HG02642 (cell line): ENCODE data around the gene MET.

Experiments
- ATAC-seq: cut with Tn5 transposase; IDR thresholded peaks from one replicate; pipeline ENCODE4 v1.9.1; 2021; ENCODE audit warnings: mild to moderate bottlenecking; ENCODE audit not compliant: unreplicated experiment, poor library complexity

The MET gene

GRCh38 chr7:116724560-116725231 is 52.7 kb downstream of the MET start:
- ATAC-seq = no peak

GRCh38 chr7:116726149-116726548 is 54.2 kb downstream of the MET start:
- no peak for ATAC-seq

- ATAC-seq = no peak
Observed at GRCh38 chr7:116726713-116727431, 54.9 kb downstream of the MET start.

GRCh38 chr7:116727432-116728009 is 55.5 kb downstream of the MET start:
- ATAC-seq = no peak

GRCh38 chr7:116728413-116728812 is 56.4 kb downstream of the MET start:
- ATAC-seq = no peak

- no peak for ATAC-seq
Observed at GRCh38 chr7:116730097-116731022, 58.4 kb downstream of the MET start.

GRCh38 chr7:116731023-116731395 is 59.0 kb downstream of the MET start:
- no peak for ATAC-seq

- no peak for ATAC-seq
Observed at GRCh38 chr7:116731445-116732335, 59.7 kb downstream of the MET start.

GRCh38 chr7:116732788-116733694 is 61.0 kb downstream of the MET start:
- ATAC-seq = no peak

- ATAC-seq = no peak
Observed at GRCh38 chr7:116733924-116734580, 62.1 kb downstream of the MET start.

GRCh38 chr7:116734710-116735109 is 62.7 kb downstream of the MET start:
- no peak for ATAC-seq

GRCh38 chr7:116736927-116737715 is 65.1 kb downstream of the MET start:
- ATAC-seq = no peak

- ATAC-seq = no peak
Observed at GRCh38 chr7:116738378-116738777, 66.4 kb downstream of the MET start.

- ATAC-seq = no peak
Observed at GRCh38 chr7:116739307-116739706, 67.3 kb downstream of the MET start.

GRCh38 chr7:116740231-116740630 is 68.2 kb downstream of the MET start:
- no peak for ATAC-seq

- no peak for ATAC-seq
Observed at GRCh38 chr7:116740755-116741462, 68.9 kb downstream of the MET start.
